KG1 (cell line): ENCODE measurements around the gene AIRE.

ENCODE experiments used
- DNase-seq: peaks from one replicate; lab custom pipeline; 2025; lab: John Stamatoyannopoulos, UW

The AIRE gene

DNA sequence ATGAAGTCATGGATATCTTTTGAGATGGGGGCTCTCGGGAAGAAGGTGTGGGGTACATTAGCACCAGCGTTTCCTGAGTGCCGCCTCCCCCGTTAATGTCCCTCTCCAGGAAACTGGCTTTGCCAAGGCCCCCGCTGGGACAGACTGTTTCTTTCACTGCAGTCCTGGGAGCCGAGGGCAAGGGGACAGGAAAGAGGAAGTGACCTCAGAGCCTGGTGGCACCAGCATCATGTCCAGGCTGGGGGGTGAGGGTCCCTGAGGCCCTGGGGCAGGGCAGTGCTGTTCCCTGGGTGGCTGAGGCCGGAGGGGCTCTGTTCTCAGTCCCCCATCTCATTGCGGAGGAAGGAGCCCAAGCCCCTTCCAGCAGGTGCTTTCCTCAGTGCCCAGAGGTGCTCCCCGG, 20.0 kb downstream of the AIRE start:
- no peak for DNase-seq

DNA sequence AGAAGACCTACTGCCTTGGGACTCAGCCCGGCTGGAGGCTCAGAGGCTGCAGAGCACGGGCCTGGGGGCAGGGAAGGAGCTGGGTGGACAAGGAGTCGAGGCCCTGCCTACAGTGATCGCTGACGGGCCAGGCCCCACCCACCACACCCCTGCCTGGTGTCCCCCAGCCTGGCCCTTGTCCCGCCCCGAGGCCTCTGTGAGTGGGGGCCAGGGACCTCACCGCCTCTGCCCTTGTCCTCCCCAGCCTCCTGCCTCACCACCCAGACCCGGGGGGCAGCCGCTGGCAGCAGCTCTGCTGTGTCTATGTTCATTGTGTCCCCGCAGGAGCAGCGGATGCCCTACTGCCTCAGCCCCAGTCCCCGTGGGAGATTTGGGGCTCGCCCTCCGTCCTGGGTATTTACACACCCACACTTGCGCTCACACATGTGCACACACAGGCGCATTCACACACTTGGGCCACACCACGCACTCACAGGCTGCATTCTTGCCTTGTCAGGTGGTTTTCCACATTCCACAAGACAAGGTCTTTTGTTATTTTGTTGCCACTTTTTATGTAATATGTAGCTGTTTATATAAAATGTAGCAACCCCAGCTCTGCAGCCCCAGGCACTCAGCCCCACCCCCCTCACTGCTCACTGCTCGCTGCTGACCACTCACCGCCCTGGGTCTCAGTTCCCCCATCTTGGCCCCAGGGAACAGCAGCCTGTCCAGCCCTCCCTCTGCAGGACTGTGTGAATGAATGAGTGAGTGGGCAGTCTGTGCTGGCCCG, 21.4 kb downstream of the AIRE start:
- DNase-seq: no peak

DNA sequence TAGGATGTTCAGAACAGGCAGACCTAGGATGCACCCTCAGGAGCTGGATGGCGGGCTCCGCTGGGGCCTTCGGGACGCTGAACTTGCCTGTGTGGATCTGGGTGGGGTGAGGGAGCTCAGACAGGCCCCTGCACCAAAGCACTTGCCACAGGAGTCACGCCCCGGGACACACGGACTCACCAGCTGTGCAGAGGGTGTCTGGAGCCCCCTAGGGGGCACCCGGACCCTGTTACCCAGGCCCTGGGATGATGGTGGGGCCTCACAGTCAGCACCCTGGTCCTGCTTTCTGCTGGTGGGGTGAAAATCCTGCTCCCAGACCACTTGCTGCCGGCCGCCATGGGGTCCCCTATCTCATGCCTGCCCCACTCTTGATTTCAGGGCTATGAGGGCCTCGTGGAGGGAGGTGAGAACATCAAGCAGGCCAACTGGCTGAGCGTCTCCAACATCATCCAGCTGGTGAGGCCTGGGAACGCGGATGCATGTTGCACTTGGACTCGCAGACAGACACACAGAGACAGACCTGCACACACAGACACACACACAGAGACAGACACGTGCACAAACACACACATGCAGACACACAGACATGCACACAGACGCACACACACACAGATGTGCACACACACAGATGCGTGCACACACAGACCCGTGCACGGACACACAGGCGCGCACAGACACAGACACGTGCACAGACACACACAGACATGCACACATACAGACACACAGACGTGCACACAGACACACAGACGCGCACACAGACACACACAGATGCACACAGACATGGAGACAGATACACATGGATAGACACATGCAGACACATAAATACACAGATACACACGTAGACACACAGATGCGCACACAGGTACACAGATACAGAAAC, 25.2 kb downstream of the AIRE start:
- DNase-seq: no peak

DNA sequence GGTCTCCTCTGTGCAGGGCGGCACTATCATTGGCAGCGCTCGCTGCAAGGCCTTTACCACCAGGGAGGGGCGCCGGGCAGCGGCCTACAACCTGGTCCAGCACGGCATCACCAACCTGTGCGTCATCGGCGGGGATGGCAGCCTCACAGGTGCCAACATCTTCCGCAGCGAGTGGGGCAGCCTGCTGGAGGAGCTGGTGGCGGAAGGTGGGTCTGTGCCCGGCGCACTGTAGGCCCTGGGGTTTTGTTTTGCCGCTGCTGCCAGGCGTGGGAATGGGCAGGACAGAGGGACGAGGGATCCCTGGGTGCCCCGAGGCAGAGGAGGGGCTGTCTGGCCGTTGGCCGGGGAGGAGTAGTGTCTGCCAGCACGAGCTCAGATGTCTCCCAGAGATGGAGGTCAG, 26.4 kb downstream of the AIRE start:
- no peak for DNase-seq

DNA sequence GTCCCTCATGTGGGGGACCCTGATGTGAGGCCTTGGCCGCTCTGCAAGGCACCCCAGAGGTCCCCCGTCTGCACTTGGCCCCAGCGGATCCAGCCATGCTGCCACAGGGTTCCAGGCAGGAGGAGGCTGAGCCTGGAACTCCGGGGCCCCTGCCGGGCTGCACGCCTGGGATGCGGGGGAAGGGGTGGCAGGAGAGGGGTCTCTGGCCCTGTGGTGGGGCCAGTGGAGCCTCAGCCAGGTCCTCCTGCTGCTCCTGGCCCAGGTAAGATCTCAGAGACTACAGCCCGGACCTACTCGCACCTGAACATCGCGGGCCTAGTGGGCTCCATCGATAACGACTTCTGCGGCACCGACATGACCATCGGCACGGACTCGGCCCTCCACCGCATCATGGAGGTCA, 27.0 kb downstream of the AIRE start:
- DNase-seq: no peak

DNA sequence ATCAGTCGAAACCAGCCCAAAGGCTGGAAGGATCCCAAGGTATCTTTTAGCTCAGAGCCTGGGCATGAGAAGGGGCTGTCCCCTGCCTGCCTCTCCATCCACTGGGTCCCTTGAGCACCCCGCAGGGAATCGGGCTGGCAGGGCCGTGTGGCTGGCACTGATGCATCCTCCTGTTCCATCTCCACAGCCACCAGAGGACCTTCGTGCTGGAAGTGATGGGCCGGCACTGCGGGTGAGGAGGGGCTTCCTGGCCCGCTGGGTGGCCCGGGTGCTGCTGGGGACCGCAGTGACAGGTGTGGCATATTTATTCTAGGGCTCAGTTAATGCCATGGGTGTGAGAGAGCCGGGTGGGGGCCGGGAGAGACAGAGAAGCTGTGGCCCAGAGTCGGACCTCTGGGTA, 27.8 kb downstream of the AIRE start:
- no peak for DNase-seq

DNA sequence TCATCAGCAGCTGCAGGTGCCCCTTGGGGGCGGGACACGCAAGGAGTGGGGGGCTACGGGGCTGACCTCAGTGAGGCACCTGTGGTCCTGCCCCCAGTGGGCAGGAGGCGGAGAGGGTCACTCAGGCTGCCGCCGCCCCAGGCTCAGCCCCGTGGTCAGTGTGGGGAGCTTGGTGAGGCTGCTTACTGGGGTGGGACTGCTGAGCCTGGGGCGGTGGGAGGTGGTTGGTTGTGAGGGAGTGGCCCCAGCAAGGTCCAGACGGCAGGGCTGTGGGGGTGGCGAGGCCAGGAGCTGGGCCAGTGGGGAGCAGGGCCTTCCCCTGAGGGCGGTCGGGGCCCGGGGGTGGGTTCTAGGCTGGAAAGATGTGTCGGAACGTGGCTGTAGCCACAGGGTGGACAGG, 28.5 kb downstream of the AIRE start:
- DNase-seq: no peak

DNA sequence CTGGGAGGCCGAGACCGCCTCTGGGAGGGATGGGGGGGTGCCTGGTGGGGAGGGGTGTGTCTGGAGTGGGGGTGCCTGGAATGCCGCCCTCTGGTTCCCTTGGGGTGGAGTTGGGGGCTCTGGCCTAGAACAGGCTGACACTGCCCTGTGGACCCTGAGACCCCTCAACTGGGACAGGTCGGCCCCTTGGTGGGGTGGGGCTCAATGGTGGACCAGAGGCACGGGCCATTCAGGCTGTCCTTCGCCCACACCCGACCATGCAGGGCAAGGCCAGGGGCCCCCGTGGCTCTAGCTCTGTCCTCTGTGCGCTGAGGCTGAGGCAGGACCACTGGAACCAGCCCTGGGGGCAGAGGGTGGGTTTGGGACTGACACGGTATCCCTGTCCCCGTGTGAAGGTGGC, 28.9 kb downstream of the AIRE start:
- DNase-seq: no peak

DNA sequence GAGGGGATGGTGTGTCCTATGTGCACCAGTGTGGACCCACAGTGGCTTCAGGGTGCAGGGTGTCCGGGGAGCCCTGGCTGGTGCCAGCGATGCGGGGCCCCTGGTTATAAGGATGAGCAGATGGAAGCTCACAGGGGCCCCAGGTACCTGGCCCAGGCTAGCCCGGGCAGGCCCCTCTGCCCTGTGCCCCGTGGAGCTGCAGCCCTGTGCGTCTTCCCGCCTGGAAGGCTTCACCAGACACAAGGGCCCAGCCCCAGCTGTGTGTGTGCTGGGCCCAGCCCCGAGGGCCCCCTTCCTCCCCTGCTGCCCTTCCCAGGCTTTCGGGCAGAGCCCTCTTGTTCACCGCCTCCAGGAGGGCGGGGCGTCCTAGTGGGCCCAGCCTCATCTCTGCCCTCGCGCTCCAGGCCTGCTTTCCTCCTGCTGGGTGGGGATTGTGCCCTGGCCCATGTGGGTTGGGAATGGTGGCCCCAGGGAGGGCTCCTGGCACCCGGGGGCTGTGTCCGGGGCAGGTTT, 30.1 kb downstream of the AIRE start:
- no peak for DNase-seq

DNA sequence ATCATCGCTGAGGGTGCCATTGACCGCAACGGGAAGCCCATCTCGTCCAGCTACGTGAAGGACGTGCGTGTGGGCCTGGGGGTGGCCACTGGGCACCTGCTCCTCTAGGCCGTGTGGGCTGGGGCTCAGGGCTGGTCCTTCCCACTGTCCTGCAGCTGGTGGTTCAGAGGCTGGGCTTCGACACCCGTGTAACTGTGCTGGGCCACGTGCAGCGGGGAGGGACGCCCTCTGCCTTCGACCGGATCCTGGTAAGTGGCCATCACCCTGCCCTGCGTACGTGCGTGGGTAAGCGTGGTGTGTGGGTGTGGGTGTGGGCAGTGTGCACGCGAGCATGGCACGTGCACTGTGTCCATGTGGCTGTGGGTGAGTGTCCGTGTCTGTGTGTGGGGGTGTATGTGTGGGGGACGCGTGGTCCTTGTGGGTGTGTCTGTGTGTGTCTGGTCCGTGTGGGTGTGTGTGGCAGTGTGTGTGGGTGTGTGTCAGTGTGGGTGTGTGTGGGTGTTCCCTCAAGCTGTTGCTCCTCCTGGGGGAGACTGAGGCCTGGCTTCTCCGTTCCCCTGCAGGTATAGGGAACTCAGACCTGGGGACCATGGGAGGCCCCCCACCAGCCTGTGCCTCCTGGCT, 30.7 kb downstream of the AIRE start:
- no peak for DNase-seq

DNA sequence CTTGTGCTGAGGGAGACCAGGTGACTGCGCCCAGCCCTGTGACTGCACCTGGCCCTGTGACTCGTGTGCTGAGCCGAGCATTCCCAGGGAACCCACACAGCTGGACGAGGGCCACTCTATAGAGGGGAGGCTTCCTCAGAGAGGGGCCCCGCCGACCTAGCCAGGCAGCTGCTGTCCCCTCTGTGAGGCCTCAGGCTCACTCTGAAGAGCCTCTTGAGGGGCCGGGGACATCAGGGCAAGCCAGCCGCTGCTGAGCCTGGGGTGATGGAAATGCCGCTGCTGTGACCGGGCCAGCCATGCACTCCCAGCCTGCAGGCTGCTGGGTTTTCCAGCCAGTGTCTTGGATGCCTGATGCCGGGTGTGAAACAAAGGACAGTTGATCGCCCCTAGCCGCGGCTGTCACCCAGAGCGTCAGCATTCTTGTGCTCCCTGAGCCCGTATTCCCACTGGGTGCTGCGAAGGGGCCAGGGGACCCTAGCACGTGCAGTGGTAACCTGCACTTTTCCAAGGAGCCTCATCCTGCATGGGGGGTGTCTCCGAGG, 31.6 kb downstream of the AIRE start:
- DNase-seq: no peak

DNA sequence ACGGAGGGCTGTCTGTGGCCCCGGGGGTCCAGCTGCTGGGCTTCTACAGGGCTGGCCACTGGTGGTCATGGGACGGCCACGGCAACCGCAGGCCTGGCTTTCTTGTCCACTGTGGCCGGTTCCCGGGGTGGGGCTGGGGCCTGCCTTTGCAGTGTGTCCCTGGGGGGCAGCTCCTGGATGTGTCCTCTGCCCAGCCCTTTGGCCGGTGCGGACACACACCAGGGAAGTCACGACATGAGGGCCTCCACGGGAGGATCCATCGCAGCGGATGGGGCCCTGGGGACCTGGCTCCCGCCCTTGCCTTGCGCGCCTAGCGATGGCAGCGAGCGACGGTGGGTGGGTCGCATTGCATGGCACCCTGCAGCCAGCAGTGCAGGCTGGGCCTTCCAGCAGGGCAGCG, 32.2 kb downstream of the AIRE start:
- no peak for DNase-seq

DNA sequence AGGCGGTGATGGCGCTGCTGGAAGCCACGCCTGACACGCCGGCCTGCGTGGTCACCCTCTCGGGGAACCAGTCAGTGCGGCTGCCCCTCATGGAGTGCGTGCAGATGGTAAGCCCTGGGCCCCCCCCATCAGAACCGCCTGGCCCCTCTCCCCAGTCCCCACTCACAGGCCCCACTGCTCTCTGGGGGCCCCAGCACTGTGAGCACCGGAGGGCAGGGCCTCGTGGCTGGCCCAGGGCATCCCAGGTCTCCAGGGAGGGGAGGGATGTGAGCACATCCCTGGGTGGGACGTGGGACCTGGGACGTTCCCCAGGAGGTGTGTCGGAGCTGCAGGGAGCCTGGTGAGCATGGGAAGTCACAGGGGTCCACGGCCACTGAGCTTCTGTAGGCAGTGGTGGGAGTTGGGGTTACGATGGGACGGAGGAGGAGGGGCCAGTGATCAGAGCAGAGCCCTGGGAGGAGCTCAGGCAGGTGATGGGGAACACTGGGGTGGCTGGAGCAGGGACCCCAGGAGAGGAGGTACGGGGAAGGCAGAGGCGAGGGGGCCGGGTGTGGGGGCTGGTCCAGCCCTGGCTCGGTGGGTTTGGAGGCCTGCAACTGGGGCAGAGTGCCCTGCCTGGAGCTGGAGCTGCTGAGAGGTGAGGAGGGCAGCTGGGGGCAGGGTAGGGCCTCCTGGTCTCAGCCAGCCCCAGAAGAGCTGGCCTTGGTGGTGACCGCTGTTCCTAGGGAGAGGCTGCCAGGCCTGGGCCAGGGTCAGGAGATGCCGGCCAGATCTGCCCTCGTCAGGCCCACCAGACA, 33.0 kb downstream of the AIRE start:
- no peak for DNase-seq

DNA sequence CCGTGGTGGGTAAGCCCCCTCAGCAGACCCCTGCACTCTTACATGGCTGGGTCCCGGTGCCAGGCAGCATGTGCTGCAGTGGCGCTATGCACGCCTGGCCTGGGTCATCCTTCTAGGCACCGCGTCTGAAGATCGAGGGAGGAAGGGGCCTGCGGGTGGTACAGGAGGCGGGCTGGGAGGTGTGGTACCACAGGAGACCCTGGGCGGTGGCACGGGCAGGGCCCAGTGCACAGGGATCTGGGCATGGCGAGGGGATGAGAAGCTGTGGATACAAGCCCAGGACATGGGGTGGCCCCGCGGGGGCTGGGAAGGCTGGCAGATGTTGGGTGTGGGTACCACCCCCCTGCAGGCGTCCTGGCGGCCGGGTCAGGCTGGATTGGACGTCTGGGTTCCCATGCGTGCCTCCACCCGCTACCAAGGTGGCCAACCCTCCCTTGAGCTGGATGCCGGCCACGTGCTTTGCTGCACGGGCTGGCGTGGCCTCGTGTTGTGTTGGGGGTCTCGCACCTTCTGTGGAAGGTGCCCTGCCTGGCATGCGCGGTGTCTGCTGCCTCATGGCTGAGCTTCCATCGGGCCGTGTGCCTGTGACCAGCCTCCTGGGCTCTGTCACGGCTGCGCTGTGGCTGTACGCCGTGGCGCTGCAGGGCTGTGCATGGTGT, 33.9 kb downstream of the AIRE start:
- no peak for DNase-seq

DNA sequence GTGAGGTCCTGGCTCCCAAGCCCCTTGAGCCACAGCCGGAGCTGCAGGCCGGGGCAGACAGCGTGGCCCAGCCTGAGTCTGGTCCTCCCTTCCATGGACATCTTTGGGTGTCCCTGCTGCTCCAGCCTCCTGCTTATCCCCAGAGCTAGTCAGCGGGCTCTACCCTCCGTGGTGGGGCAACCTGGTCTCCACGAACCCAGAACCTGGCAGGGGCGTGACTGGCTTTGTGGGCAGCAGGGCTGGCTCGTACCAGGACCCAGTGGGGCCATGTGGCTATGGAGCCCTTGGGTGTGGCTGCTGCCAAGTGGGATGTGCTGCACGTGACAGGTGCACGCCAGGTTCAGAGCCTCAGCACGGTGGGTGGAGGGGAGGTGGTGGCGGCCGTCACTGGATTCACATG, 35.2 kb downstream of the AIRE start:
- DNase-seq: no peak

DNA sequence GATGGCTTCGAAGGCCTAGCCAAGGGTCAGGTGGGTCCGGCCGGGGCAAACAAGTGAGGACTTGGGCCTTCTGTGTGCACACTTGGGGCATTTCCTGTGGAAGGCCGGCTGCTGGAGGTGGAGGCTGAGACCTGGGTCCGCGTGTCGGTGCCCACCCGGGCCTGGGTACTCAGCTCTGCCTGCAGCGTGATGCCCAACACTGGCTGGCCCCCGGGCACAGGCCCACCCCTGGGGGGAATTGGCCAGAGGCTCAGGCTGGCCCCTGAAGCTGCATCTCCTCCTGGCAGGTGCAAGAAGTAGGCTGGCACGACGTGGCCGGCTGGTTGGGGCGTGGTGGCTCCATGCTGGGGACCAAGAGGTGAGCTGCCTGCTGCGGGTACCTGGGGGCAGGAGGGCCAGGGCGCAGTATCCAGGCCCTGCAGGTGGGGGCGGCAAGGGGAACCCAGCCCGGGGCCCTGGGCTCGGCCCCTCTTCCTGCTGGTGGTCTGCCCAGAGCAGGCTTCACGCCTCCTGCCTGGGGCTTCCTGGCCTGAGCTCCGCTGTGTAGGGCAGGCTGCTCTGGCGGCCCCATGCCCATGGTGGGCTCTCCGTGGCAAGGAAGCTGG, 36.3 kb downstream of the AIRE start:
- no peak for DNase-seq

DNA sequence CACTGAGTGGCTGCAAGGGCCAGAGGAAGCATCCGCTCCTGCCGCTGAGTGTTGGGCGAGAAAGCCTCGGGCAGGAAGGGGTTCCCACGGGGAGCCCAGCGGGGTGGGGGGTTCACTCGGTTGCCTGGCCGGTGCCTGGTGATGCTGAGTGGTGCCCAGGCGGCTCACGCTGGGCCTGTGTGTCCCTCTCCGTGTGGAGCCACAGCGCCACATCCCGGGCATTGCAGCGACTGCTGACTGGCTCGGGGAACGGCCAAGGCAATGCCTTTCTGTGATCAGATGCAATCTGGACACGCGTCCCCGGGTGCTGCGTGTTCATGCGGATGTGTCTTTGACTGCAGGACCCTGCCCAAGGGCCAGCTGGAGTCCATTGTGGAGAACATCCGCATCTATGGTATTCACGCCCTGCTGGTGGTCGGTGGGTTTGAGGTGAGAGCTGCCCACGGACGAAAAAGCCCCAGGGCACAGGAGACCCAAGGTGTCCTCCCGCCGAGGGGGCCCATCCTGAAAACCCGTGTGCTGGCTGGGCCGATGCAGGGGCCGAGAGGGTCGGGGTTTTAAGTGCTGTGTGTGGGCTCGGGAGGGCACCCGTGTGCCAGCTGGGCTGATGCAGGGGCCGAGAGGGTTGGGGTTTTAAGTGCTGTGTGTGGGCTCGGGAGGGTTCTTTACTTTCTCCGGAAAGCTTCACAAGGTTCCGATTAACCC, 37.1 kb downstream of the AIRE start:
- no peak for DNase-seq

DNA sequence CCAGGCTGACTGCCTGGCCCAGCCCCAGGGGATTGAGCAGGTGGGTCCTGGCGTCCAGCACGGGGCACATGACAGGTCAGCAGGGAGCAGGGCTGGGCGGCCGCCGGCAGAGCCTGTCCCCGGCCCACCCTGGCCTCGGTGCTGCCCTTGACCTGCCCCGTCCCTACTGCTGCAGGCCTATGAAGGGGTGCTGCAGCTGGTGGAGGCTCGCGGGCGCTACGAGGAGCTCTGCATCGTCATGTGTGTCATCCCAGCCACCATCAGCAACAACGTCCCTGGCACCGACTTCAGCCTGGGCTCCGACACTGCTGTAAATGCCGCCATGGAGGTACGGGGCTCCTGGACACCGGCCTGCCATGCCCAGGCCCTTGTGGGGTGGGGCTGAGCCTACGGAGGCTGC, 37.9 kb downstream of the AIRE start:
- DNase-seq: no peak

DNA sequence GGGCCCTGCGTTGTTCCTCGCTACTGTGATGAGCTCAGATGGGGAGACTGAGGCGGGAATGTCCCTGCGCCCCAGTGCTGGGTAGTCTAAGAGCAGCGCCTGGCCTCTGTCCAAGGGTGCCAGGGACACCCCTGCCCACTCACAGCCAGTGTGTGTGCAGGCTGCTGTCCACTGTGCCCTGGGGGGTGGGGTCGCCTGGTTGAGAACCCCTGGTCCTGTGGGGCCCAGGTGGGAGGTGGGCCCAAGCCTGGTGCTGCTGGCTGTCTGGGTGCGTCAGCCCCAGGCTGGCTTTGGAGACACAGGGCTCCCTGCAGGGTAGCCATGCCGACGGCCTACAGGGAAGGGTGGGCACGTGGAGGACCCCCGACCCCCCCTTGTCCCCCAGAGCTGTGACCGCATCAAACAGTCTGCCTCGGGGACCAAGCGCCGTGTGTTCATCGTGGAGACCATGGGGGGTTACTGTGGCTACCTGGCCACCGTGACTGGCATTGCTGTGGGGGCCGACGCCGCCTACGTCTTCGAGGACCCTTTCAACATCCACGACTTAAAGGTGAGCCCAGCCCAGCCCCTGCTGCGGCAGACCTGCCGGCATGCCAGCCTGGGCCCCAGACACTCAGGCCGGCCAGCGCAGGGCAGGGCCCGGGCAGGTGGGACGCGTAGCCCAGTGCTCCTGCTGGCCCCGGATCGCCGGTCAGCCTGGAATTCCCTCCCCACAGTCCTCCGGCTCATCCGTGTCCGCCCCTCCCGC, 38.6 kb downstream of the AIRE start:
- no peak for DNase-seq

DNA sequence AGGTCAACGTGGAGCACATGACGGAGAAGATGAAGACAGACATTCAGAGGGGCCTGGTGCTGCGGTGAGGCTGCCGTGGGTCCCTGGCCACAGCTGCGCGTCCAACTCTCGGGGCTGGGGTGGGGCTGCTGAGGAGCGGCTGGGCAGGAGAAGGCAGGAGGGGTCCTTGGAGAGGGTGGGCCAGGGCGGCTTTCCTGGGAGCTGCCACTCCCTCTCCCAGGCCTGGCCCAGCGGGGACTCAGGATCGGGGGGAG, 39.1 kb downstream of the AIRE start:
- no peak for DNase-seq
